Small intestine (tissue), 7 donors: ENCODE measurements around the gene MTMR1. TPM values are rescaled to one million over a fixed set of nuclear protein-coding genes. Genes with fewer than 3 reads are reported as not detected.

Source experiments
- DNase-seq, 2 donors: peaks; one replicate each; pipeline versions ENCODE4 v3.0.0 to v3.0.0-alpha.2; 2013
- FAIRE-seq: peaks from 2 replicates; lab custom pipeline; 2012; peaks lifted over from hg19 to GRCh38; lab: Jason Lieb, UNC
- H3K27ac ChIP-seq, 3 donors: one replicate each; pipeline ENCODE4 v1.5.1; 2013; ENCODE audit warnings: low read length in 2 of 3, mild to moderate bottlenecking in 2 of 3, control low read depth in 1 of 3, inconsistent platforms in 1 of 3, low read depth in 1 of 3, moderate library complexity in 1 of 3
- H3K27me3 ChIP-seq, 3 donors: one replicate each; pipeline ENCODE4 v1.6.1; 2013; ENCODE audit warnings: low read length in 3 of 3, inconsistent platforms in 1 of 3; ENCODE audit not compliant: control insufficient read depth in 3 of 3, insufficient read depth in 3 of 3
- H3K36me3 ChIP-seq, 3 donors: one replicate each; pipeline ENCODE4 v1.6.1; 2013; ENCODE audit warnings: low read length in 3 of 3, inconsistent platforms in 1 of 3, low read depth in 1 of 3, mild to moderate bottlenecking in 1 of 3, moderate library complexity in 1 of 3; ENCODE audit not compliant: control insufficient read depth in 3 of 3, insufficient read depth in 2 of 3
- H3K4me1 ChIP-seq, 3 donors: one replicate each; pipeline ENCODE4 v1.6.1; 2013; ENCODE audit warnings: low read length in 2 of 3, inconsistent platforms in 1 of 3, low read depth in 1 of 3, mild to moderate bottlenecking in 1 of 3, moderate library complexity in 1 of 3; ENCODE audit not compliant: control insufficient read depth in 3 of 3, insufficient read depth in 2 of 3
- H3K4me3 ChIP-seq, 3 donors: one replicate each; pipeline ENCODE4 v1.5.1; 2013; ENCODE audit warnings: low read length in 3 of 3, control low read depth in 1 of 3, inconsistent platforms in 1 of 3, low read depth in 1 of 3, mild to moderate bottlenecking in 1 of 3, moderate library complexity in 1 of 3
- H3K9me3 ChIP-seq, 2 donors: one replicate each; pipeline ENCODE4 v1.6.1; 2013; ENCODE audit warnings: low read depth in 1 of 2, low read length in 1 of 2; ENCODE audit not compliant: control insufficient read depth in 2 of 2, insufficient read depth in 1 of 2
- WGBS, 3 donors: extraction: QIAGEN DNeasy Blood & Tissue Kit; methylation state at CpG; one replicate each; pipeline ENCODE4 v1.1.7; 2013; 5-methylcytosine and 5-hydroxymethylcytosine counted together
- polyA plus RNA-seq, 4 donors: library from polyadenylated mRNA; stranded (reverse) in 3 of 4; unstranded in 1 of 4; fragments of 200-250 nt in 3 of 4; fragments of 120-200 nt in 1 of 4; gene quantifications; one replicate each; pipeline versions ENCODE4 v1.2.1 to v1.2.3, GENCODE V29; 2013
- donor health status: healthy with polysubstance abuse.
- donor health status: control.
- donor health status: control.
- donor health status: Bipolar disorder and iron deficiency.
- donor health status: healthy.

MTMR1 gene
- polyA plus RNA-seq, 4 donors = 5.6 to 18.1 (median 6.4) TPM

DNA sequence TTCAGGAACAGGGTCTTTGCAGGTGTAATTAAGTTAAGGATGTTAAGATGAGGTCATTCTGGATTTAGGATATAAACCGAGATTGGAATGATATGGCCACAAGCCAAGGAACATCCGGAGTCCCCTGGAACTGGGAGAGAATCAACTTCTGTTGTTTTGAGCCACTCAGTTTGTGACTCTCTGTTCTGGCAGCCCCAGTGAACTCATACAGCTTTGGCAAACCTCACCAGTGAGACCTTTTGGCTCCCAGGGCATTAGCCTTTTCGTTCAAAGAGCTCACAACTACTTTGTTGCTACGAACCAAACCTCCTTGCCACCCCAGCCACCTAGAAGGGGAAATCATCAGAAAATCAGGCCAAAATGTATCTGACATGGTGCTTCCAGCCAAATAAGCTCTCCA lies 80.4 kb downstream of the MTMR1 start:
- DNase-seq (no peak), FAIRE-seq (no peak)
- H3K27ac ChIP-seq = no peak overlapping the region
- H3K27me3 ChIP-seq = no peaks in the 10 kb centered on the region
- WGBS, 3 donors = 54 to 67% (median 67%) methylated on average over 4 of the region's 4 CpGs
- peaks cover 0 to 44% (median 0%) of the 10 kb centered on the region in 3 donors for H3K36me3 ChIP-seq
- no peak overlapping the region for H3K4me3 ChIP-seq
- H3K4me1 ChIP-seq = no peaks in the 10 kb centered on the region
- H3K9me3 ChIP-seq = no peaks in the 10 kb centered on the region

DNA sequence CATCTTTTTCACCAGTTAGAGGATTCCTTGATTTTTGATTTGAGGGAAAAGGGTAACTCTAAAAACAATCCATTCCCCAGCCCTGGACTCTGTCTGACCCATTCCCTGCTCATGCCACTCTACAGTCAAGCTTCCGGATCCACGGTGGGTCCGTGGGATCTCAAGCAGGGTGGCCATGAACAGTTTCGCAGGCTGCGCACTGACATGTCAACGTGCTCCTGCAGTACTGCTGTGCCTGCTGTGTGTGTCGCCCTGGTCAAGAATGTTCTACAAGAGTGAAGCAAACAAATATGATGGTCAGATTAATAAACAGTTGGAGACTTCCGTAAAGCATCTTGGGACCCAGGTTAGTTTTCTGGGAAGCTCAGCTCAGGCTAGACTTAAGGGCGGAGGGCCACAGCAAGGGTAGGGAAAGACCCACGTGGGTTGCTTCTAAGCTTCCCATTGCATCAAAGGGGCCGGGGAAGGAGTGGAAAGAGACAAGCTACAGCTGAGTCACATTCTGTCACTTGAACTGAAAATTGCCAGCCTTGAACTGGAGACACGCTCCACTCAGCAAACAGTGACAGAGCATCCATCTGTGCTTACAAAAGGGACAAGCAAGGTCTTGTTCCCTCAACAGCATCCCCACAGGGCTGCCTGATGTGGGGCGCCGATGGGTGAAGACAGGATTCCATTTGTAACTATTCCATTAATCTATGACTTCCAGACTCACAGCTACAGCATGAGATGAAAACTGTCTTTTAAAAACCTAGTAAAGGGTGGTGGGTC lies 81.8 kb downstream of the MTMR1 start:
- FAIRE-seq (no peak), DNase-seq (no peak)
- no peaks in the 10 kb centered on the region for H3K4me1 ChIP-seq
- H3K4me3 ChIP-seq = no peak overlapping the region
- peaks cover 0 to 36% (median 0%) of the 10 kb centered on the region in 3 donors for H3K36me3 ChIP-seq
- 89 to 97% (median 93%) methylated on average over 14 of the region's 14 CpGs for WGBS, 3 donors
- H3K27me3 ChIP-seq = no peaks in the 10 kb centered on the region
- H3K9me3 ChIP-seq = no peaks in the 10 kb centered on the region
- no peak overlapping the region for H3K27ac ChIP-seq

DNA sequence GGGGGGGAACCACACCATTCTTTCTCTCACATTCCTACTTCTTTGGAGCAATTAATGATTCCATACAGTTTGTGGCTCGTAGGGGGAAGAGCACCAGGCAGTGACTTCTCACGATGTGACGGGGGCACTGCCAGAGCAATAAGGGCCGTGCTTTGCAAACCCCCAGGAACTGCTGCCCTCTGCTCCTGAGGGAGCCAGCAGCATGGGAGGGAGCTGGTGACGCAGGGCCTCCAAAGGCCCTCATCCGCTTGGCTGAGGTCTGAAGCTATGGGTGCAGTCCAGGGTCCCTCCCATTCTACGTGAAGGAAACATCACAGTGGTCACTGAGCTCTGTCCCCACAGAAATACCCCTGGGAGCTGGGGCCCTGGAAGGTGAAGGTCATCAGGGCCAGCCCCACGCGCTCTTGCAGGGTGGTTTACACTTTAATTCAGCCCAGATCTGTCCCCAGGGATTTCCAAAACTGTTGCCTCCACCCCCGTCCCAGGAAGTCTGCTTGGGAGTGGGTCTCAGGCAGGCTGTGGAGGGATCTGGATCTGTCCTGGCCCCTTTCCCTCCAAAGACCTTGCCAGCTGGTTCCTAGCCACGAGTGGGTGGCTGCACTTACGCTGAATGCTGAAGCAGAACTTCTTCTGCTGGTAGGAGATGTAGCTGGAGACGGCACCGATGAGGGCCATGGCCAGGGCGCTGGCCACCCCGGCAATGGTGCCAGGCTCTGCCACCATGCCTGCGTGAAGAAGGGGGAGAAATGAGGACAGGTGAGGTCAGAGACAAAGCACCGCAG lies 82.6 kb downstream of the MTMR1 start:
- H3K36me3 ChIP-seq = peaks cover 0 to 28% (median 0%) of the 10 kb centered on the region in 3 donors
- DNase-seq (no peak), FAIRE-seq (no peak)
- H3K9me3 ChIP-seq = no peaks in the 10 kb centered on the region
- no peak overlapping the region for H3K27ac ChIP-seq
- 85 to 90% (median 89%) methylated on average over 13 to 18 of the region's 18 CpGs for WGBS, 3 donors
- H3K4me3 ChIP-seq = no peak overlapping the region
- H3K27me3 ChIP-seq = no peaks in the 10 kb centered on the region
- no peaks in the 10 kb centered on the region for H3K4me1 ChIP-seq

DNA sequence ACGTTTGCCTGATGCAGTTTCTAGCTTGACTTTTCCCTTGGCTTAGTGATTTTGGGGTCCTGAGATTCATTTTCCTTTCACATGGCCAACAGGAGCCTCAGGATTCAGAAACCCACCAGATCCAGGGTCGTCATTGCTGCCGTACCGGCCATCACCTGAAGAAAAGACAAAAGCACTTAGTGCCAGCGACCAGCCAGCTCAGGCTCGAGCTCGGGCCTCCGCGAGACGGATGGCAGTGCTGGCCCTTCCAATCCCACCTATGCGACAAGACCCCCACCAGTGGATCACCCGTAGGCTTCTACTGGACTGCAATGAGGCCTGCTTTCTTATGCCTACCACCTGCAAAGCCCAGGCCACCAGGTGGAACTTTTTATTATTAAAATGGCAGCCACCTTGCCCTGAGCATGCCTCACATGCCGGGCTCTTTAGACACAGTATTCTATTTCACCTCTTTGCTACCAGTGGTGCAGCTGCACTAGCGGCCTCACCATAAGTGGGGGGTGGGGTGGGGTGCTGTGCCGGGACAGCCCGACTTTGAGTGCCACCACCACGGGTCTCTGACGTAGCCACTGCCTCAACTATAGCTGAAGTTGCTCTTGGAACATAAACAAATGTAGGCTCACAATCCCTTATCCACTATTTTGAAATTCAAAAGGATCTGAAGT lies 84.3 kb downstream of the MTMR1 start:
- H3K27me3 ChIP-seq = no peaks in the 10 kb centered on the region
- H3K36me3 ChIP-seq = peaks cover 0 to 25% (median 0%) of the 10 kb centered on the region in 3 donors
- DNase-seq (no peak), FAIRE-seq (no peak)
- H3K27ac ChIP-seq = no peak overlapping the region
- no peaks in the 10 kb centered on the region for H3K4me1 ChIP-seq
- H3K4me3 ChIP-seq = no peak overlapping the region
- WGBS, 3 donors = 89 to 96% (median 90%) methylated on average over 18 of the region's 18 CpGs
- H3K9me3 ChIP-seq = no peaks in the 10 kb centered on the region

DNA sequence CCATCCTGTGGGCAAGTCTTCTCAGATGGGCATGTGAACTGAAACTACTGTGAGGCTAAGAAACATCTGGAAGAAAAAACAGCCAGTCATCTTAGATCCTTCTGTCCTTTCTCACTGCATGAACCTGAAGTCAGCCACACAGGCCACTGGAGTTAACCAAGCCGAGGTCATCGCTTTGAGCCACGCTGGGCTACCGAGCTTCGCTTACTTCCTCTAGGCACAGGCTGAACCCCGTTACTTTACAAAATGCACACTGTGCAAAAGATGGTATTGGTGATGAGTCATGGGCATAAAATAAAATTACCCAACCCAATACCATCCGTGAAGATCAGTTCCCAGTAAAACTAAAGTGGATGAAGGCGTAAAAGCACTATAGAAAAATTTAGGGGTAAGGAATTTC lies 86.2 kb downstream of the MTMR1 start:
- Histone ChIP-seq H3K27ac (no peak overlapping the region), H3K36me3 (peaks cover 0 to 18% (median 0%) of the 10 kb centered on the region in 3 donors), H3K27me3 (no peaks in the 10 kb centered on the region), H3K4me3 (no peak overlapping the region), H3K9me3 (no peaks in the 10 kb centered on the region), H3K4me1 (no peaks in the 10 kb centered on the region)
- no peak for DNase-seq
- FAIRE-seq = no peak
- 75 to 87% (median 83%) methylated on average over 8 of the region's 8 CpGs for WGBS, 3 donors

DNA sequence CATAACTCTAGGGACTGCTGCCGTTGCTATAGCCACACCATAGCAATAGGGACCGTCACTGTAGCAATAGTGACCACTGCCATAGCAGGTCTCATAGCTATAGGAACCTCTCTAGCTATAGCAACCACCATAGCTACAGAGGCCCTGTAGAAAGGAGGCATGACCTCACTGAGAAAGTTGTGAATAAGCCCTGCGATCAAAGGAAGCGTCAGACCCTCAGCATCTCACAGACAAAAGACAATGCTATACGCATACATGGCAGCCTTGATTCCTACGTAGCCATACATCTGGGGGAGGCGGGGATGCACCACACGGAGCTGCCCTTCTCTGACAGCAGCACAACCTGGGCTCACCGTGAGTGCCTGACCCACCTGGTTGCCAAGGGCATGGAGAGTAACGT lies 88.5 kb downstream of the MTMR1 start:
- no peaks in the 10 kb centered on the region for H3K4me1 ChIP-seq
- DNase-seq (no peak), FAIRE-seq (no peak)
- H3K27ac ChIP-seq = no peak overlapping the region
- 88 to 96% (median 92%) methylated on average over 10 of the region's 10 CpGs for WGBS, 3 donors
- no peaks in the 10 kb centered on the region for H3K9me3 ChIP-seq
- H3K27me3 ChIP-seq = no peaks in the 10 kb centered on the region
- H3K4me3 ChIP-seq = no peak overlapping the region
- H3K36me3 ChIP-seq = peaks cover 0 to 5% (median 0%) of the 10 kb centered on the region in 3 donors

DNA sequence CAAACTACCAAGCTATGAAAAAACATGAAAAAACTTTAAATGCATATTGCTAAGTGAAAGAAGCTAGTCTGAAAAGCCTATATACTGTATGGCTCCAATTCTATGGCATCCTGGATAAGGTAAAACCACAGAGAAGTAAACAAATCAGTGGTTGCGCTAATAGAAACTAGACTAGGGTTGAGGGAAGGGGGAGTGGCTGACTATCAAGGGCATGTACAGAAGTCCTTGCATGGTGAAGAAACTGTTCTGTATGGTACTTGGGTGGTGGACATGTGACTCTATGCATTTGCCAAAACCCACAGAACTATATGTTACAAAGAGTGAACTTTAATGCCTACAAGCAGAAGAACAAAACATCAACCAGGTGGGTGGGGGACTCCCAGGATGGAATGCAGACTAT lies 96.8 kb downstream of the MTMR1 start:
- Histone ChIP-seq H3K4me1 (no peaks in the 10 kb centered on the region), H3K27ac (no peak overlapping the region), H3K9me3 (no peaks in the 10 kb centered on the region), H3K36me3 (peaks cover 0 to 5% (median 0%) of the 10 kb centered on the region in 3 donors), H3K27me3 (no peaks in the 10 kb centered on the region), H3K4me3 (no peak overlapping the region)
- WGBS, 3 donors = 88 to 92% (median 88%) methylated on average over 1 of the region's 1 CpG
- FAIRE-seq (no peak), DNase-seq (no peak)

DNA sequence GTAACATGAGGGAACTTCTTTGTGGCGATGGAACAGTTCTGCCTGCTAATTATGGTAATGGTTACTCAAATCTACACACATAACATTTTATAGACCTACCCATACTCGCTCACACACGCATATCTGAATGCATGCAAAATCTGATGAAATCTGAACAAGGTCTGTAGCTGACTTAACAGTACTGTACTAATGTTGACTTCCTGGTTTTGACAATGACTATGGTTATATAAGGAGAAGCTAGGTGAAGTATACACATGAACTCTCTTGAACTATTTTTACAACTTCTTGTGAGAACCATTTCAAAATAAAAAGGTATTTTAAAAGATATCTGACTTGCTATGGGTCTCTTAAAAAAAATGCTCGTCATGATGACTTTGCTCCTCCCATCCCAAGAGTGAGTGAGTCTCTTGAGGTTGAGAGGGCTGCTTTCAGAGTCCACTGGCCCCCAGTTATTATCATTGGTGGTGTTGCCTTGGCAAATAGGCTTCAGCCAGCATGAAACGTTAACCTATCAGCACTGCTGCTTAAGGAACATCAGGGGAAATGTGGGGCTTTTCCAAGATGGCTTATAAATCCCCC lies 99.8 kb downstream of the MTMR1 start:
- DNase-seq (no peak), FAIRE-seq (no peak)
- Histone ChIP-seq H3K4me3 (no peak overlapping the region), H3K27ac (no peak overlapping the region), H3K4me1 (no peaks in the 10 kb centered on the region), H3K9me3 (no peaks in the 10 kb centered on the region), H3K36me3 (peaks cover 0 to 7% (median 0%) of the 10 kb centered on the region in 3 donors), H3K27me3 (no peaks in the 10 kb centered on the region)
- 70 to 84% (median 83%) methylated on average over 5 of the region's 5 CpGs for WGBS, 3 donors
